Immature natural killer cell (primary cell): Measurements from ENCODE around the gene HDLBP. TPM values are rescaled to one million over a fixed set of nuclear protein-coding genes. Genes with fewer than 3 reads are reported as not detected.

ENCODE experiments used
- DNase-seq, 3 donors: peaks; one replicate each; pipeline ENCODE4 v3.0.0; 2022; ENCODE audit warnings: mixed read lengths in 1 of 3
- H3K27ac Mint-ChIP-seq, 6 donors: one replicate each; pipeline ENCODE4 v1.8.0; 2020; ENCODE audit warnings: mixed read lengths in 6 of 6, mild to moderate bottlenecking in 5 of 6, inconsistent platforms in 4 of 6, moderate library complexity in 3 of 6
- H3K27me3 Mint-ChIP-seq, 3 donors: one replicate each; pipeline ENCODE4 v1.8.0; 2020 to 2021; ENCODE audit warnings: low read depth in 3 of 3, mild to moderate bottlenecking in 3 of 3, mixed read lengths in 3 of 3, moderate library complexity in 3 of 3, inconsistent platforms in 1 of 3
- H3K36me3 Mint-ChIP-seq, 3 donors: one replicate each; pipeline ENCODE4 v1.8.0; 2020; ENCODE audit warnings: mixed read lengths in 3 of 3, inconsistent platforms in 2 of 3, mild to moderate bottlenecking in 2 of 3
- H3K4me1 Mint-ChIP-seq, 2 donors: one replicate each; pipeline ENCODE4 v1.8.0; 2020; ENCODE audit warnings: inconsistent platforms in 2 of 2, mild to moderate bottlenecking in 2 of 2, mixed read lengths in 2 of 2, moderate library complexity in 1 of 2
- H3K4me3 Mint-ChIP-seq, 5 donors: one replicate each; pipeline ENCODE4 v1.8.0; 2020; ENCODE audit warnings: mild to moderate bottlenecking in 5 of 5, mixed read lengths in 5 of 5, inconsistent platforms in 3 of 5, moderate library complexity in 3 of 5
- H3K9me3 Mint-ChIP-seq, 6 donors: one replicate each; pipeline ENCODE4 v1.8.0; 2020; ENCODE audit warnings: mild to moderate bottlenecking in 6 of 6, mixed read lengths in 6 of 6, inconsistent platforms in 4 of 6, moderate library complexity in 3 of 6
- polyA plus RNA-seq, 3 donors: library from polyadenylated mRNA; unstranded; fragments of 300-500 nt; fragmentation: Illumina TruSeq; gene quantifications; one replicate each; pipeline ENCODE4 v1.2.3, GENCODE V29; 2021

Gene HDLBP
- polyA plus RNA-seq, 3 donors from 2014 or later: 20.4 to 71.7 (median 31.5) TPM

DNA sequence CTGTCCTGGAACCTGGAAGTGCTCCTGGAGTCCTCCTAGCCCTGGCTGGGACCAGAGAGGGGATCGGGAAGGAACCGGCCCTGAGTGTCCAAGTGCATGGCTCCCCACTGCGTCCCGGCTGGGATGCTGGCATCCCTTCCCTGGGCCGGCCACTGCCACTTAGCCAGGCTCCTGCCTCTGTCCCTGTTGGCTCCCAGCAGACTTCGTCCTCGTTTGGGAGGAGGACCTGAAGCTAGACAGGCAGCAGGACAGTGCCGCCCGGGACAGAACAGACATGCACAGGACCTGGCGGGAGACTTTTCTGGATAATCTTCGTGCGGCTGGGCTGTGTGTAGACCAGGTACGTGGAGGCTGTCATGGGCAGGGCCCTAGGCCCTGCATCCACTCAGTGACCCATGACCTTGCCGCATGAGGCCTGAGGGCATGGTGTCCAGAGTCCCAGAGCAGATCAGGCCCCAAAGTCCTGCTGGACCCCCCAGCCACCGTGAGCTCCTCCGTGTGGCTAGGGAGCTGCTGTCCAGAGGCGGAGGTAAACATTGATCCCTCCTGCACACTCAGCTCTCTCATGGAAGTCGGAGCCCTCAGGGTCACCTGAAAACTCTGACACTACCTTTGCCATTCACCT lies 119.9 kb downstream of the HDLBP start:
- H3K4me1 Mint-ChIP-seq: no peaks in the 10 kb centered on the region
- no peaks in the 10 kb centered on the region for H3K9me3 Mint-ChIP-seq
- H3K27ac Mint-ChIP-seq: no peak overlapping the region
- no peaks in the 10 kb centered on the region for H3K27me3 Mint-ChIP-seq
- DNase-seq: no peak
- H3K4me3 Mint-ChIP-seq: no peak overlapping the region
- no peaks in the 10 kb centered on the region for H3K36me3 Mint-ChIP-seq

DNA sequence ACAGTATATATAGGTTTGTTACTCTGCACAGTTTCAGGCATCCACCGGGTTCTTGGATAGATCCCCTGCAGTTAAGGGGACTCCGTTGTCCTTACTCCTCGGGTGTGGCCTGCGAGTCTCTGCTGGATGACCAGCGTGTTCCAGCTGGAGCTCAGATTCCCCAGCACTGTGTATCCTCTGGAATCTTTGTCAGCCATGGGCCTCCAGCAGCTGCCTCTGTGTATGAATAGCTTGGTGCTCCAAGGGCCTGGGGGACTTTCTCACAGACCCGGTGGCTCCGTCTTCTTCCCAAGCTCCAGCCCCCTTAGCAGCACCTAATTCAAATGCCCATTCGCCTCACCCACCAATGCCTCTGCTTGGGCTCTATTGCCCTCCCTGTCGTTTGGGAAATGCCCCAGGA lies 120.7 kb downstream of the HDLBP start:
- Mint-ChIP-seq H3K9me3 (no peaks in the 10 kb centered on the region), H3K27ac (no peak overlapping the region), H3K4me3 (no peak overlapping the region), H3K4me1 (no peaks in the 10 kb centered on the region), H3K36me3 (no peaks in the 10 kb centered on the region), H3K27me3 (no peaks in the 10 kb centered on the region)
- no peak for DNase-seq

DNA sequence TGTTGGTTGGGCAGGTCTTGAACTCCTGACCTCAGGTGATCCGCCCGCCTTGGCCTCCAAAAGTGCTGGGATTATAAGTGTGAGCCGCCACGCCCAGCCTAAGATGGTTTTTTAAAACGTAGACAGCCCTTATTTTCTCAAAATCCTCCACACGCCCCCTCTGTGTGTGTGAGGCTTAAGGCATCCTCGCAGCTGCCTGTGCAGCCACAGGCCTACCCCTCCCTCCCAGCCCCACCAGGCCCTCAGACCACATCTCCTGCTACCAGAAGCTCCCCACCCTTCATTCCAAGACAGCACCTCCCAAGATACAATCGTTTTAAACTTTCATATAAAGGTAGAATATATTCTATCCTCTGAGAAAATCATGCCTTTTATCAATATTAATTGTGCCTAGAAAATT lies 122.2 kb downstream of the HDLBP start:
- Mint-ChIP-seq H3K4me1 (no peaks in the 10 kb centered on the region), H3K36me3 (no peaks in the 10 kb centered on the region), H3K9me3 (no peaks in the 10 kb centered on the region), H3K4me3 (no peak overlapping the region), H3K27ac (no peak overlapping the region), H3K27me3 (no peaks in the 10 kb centered on the region)
- DNase-seq: no peak

DNA sequence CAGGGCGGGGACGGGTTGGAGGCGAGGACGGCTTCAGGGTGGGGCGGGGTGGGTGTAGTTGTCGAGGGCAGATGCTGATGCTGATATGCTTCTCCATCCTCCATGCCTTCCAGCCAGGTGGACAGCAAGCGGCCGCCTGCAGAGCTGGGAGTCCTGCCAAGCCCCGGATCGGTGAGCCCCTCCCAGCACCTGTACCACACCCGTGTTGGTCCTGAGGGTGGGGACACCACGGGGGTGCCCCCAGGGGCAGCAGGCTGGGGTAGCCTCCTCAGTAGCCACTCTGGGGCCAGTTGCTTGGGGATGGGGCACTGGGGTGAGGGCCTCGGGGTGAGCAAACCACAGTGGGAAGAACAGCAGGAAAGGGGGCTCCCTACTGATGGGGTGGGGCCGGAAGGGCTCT lies 124.4 kb downstream of the HDLBP start:
- no peaks in the 10 kb centered on the region for H3K36me3 Mint-ChIP-seq
- no peak for DNase-seq
- H3K4me3 Mint-ChIP-seq: no peak overlapping the region
- H3K27ac Mint-ChIP-seq: no peak overlapping the region
- H3K27me3 Mint-ChIP-seq: no peaks in the 10 kb centered on the region
- H3K9me3 Mint-ChIP-seq: no peaks in the 10 kb centered on the region
- no peaks in the 10 kb centered on the region for H3K4me1 Mint-ChIP-seq

DNA sequence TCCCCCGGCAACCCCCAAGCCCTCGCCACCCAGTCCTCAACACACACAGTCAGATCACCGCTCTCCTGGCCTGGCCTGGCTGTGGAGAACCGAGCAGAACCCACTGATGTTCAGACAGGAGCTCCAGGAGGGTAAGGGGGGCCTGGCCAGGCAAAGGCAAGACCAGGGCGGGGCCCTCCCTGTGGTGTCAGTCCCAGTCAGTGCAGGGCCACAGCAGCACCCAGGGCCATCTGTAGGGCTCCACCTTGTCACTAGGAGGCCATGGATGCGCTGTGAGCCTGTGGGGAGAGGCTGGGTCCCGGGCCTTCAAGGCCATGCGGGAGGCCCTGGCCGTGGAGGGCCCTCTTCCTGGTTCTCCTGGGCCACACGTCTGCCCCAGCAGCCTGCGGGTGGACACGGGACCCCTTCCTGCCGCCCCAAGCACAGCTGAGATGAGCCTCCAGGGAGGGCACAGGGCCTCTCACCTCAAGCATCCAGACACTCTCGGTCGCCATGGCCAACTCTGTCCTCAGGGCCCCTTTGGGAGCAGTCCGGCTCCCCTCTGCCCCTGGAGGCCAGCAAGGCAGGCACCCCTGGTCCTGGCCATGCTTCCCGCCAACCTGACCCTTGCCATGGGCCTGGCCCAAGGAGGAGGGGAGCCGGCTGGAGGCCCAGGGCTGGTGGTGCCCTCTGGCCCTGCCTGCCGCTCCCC lies 125.0 kb downstream of the HDLBP start:
- Mint-ChIP-seq H3K27me3 (no peaks in the 10 kb centered on the region), H3K36me3 (no peaks in the 10 kb centered on the region), H3K4me1 (no peaks in the 10 kb centered on the region), H3K9me3 (no peaks in the 10 kb centered on the region), H3K27ac (no peak overlapping the region), H3K4me3 (no peak overlapping the region)
- DNase-seq: no peak

DNA sequence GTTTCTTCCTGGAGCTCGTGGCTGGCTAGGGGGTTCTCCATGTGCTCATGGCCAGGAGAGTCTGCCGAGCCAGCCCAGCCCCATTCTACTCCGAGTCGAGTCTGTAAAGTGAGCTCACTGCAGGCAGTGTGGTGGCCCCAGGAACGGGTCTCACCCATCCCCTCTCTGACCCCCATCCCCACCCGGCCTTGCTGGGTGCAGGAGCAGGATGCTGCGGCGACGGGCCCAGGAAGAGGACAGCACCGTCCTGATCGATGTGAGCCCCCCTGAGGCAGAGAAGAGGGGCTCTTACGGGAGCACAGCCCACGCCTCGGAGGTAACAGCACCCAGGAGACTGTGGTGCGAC lies 125.6 kb downstream of the HDLBP start:
- Mint-ChIP-seq H3K36me3 (no peaks in the 10 kb centered on the region), H3K27ac (no peak overlapping the region), H3K4me1 (no peaks in the 10 kb centered on the region), H3K4me3 (no peak overlapping the region), H3K9me3 (no peaks in the 10 kb centered on the region), H3K27me3 (peaks cover 0 to 2% (median 0%) of the 10 kb centered on the region in 3 donors)
- DNase-seq: no peak

DNA sequence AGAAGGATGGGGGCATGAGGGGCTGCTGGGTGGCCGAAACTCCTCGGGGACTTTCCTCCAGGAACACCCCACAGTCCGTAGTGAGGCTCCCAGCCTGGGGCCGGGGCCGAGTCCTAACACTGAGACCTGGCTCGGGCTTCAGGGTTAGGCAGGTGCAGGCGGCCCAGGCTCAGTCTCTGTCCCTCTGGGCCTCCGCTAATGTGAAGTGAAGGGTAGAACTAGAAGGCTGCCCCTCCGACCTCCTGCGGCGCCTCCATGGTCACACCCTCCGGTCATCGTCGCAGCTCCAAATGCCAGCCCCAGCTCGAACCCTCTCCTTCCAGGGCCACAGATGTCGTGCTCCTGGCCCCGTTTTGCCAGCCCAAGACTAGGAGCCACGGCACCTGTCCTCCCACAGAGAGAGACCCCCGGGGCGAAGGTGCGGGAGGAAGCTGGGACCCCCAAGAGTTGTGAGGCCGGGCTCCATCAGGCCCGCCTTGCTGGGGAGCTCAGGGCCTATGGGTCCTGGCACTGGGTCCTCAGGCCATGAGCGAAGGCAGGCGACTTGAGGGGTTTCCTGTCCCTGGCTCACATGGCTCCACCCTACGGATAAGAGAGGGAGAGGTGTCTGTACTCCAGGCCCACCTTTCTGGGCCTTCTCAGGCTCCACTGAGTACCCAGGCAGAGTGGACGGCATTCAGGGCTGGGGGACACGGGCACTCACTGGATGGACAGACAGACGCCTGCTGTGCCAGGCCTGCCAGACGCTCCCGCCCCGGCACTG lies 126.2 kb downstream of the HDLBP start:
- no peak for DNase-seq
- no peaks in the 10 kb centered on the region for H3K36me3 Mint-ChIP-seq
- H3K27ac Mint-ChIP-seq: no peak overlapping the region
- no peaks in the 10 kb centered on the region for H3K9me3 Mint-ChIP-seq
- H3K4me1 Mint-ChIP-seq: no peaks in the 10 kb centered on the region
- peaks cover 0 to 2% (median 0%) of the 10 kb centered on the region in 3 donors for H3K27me3 Mint-ChIP-seq
- H3K4me3 Mint-ChIP-seq: no peak overlapping the region

DNA sequence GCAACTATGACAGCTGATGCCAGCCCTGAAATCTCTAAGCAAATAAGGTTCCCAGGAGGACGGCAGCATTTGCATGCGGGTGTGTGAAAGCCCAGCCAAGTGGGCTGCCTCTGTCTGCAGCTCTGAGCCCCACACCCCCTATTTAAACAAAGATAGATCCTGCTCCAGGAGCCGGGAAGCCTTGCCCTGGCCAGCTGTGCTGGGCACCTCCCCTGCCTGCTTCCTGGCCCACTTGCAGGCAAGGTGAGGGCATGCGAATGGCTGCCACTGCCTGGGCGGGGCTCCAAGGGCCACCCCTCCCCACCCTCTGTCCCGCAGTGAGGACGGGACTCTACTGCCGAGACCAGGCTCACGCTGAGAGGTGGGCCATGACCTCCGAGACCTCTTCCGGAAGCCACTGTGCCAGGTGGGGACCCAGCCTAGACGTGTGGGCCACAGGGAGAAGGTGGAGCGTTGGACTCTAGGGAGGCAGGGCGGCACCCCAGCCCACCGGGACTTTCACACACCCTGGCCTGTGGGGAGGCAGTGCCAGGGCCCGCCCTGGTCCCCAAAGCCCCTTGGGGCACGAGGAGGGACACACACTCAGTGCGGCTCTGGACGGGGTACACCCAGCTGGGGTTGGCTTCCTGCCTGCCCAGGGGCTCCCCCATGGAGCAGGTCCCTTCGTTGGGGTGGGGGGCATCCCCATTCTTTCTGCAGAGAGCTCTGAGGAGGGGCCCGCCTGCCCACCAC lies 126.9 kb downstream of the HDLBP start, which contains the start of gene ANO7:
TSS of gene ANO7 (plus strand) at position 317 of the 732 bp plus-strand sequence. CDS start 1,387 bp downstream, outside the sequence.
- Mint-ChIP-seq H3K27ac (no peak within 1 kb of the TSS), H3K27me3 (peaks cover 0 to 2% (median 0%) of the 10 kb centered on the region in 3 donors), H3K4me3 (no peak within 1 kb of the TSS), H3K9me3 (no peaks in the 10 kb centered on the region), H3K36me3 (peaks cover 0 to 2% (median 0%) of the 10 kb centered on the region in 3 donors), H3K4me1 (no peaks in the 10 kb centered on the region)
- DNase-seq: no peak

GRCh38 chr2:241187918-241188234 lies 127.6 kb downstream of the HDLBP start:
- no peak for DNase-seq
- Mint-ChIP-seq H3K36me3 (peaks cover 0 to 3% (median 0%) of the 10 kb centered on the region in 3 donors), H3K4me3 (no peak overlapping the region), H3K9me3 (no peaks in the 10 kb centered on the region), H3K27ac (no peak overlapping the region), H3K4me1 (no peaks in the 10 kb centered on the region), H3K27me3 (peaks cover 0 to 2% (median 0%) of the 10 kb centered on the region in 3 donors)

GRCh38 chr2:241187101-241187917 lies 128.2 kb downstream of the HDLBP start:
- Mint-ChIP-seq H3K9me3 (no peaks in the 10 kb centered on the region), H3K4me3 (no peak overlapping the region), H3K36me3 (peaks cover 0 to 3% (median 0%) of the 10 kb centered on the region in 3 donors), H3K27ac (no peak overlapping the region), H3K27me3 (peaks cover 0 to 3% (median 0%) of the 10 kb centered on the region in 3 donors), H3K4me1 (no peaks in the 10 kb centered on the region)
- no peak for DNase-seq

DNA sequence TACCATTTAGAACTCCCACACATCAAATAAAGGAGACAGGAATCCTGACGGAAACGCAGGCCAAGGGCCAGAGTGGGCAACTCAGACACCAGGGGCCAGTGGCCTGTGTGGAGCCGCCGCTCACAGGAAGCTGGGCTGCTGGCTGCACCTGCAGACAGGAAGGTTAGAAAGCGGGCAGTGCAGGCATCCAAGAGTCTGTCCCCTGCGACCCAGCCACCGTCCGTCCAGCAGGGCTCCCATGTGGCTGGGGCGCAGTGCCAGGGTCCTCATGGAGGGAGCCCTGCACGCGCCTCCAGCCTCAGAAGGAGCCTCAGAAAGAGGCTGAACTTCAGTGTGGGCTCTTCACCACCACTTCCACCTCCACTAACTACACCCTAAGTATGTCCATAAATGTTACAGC lies 129.5 kb downstream of the HDLBP start:
- no peak for DNase-seq
- Mint-ChIP-seq H3K36me3 (peaks cover 0 to 3% (median 0%) of the 10 kb centered on the region in 3 donors), H3K4me3 (no peak overlapping the region), H3K27me3 (peaks cover 0 to 3% (median 0%) of the 10 kb centered on the region in 3 donors), H3K4me1 (no peaks in the 10 kb centered on the region), H3K9me3 (no peaks in the 10 kb centered on the region), H3K27ac (no peak overlapping the region)

- peak overlapping the region in 1 of 6 donors; percentile 15 for H3K27ac Mint-ChIP-seq
- peaks cover 0 to 3% (median 0%) of the 10 kb centered on the region in 3 donors for H3K27me3 Mint-ChIP-seq
- no peak overlapping the region for H3K4me3 Mint-ChIP-seq
- peaks cover 0 to 8% (median 2%) of the 10 kb centered on the region in 3 donors for H3K36me3 Mint-ChIP-seq
- no peak for DNase-seq
- no peaks in the 10 kb centered on the region for H3K9me3 Mint-ChIP-seq
- no peaks in the 10 kb centered on the region for H3K4me1 Mint-ChIP-seq
Measured at GRCh38 chr2:241184901-241185300, 130.6 kb downstream of the HDLBP start.

DNA sequence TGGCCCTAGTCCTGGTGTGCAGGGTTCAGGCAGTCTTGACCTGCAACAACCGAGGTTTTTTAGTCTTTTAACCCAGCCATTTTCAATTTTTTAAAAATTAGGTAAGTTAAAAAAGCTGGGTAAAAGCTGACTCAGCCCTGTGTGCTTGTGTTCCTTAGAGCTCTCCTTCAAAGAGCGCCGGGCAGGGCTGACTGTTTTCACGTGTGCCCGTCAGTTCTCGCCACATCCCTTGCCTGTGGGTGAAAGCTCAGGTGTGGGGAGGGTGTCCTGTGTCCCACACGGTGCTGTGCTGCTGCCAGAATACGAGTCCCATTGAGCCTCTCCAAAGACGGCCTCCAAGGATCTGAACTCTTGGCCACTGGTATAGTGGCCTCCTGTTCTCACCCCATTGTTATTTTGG lies 132.3 kb downstream of the HDLBP start:
- no peaks in the 10 kb centered on the region for H3K9me3 Mint-ChIP-seq
- DNase-seq: no peak
- H3K4me3 Mint-ChIP-seq: no peak overlapping the region
- no peak overlapping the region for H3K27ac Mint-ChIP-seq
- peaks cover 7 to 18% (median 16%) of the 10 kb centered on the region in 3 donors for H3K36me3 Mint-ChIP-seq
- H3K27me3 Mint-ChIP-seq: peaks cover 0 to 3% (median 0%) of the 10 kb centered on the region in 3 donors
- no peaks in the 10 kb centered on the region for H3K4me1 Mint-ChIP-seq
